NCI-H1694 (cell line): ENCODE results near the gene BTK.

Experiments
- DNase-seq: peaks from one replicate; lab custom pipeline; 2025; lab: John Stamatoyannopoulos, UW

The BTK gene

GRCh38 chrX:101385795-101386541 lies at the start of gene BTK:
BTK (minus strand) TSS chrX:101386191; CDS start chrX:101375284, 10,907 bp downstream.
- DNase-seq = no peak

- DNase-seq = no peak
Measured at GRCh38 chrX:101430457-101431078, 44.6 kb upstream of the BTK start.

DNA sequence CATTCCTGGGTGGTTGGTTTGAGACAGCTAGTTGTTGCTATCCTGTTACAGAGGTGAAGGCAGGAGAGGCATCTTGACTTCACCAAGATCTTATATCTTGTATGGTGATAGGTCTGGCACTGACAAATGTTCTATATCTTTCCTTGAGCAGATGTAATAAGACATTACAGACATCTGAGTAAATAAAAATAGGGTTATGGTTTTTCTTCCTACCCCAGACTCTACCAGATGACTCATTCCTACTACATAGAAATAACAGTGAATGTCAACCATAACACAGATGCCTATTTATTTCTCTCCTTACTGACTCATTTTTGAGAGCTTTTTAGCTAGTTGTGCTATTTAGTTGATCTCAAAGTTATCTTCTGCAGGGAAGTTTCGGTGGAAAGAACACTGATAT lies 43.9 kb upstream of the BTK start:
- no peak for DNase-seq

- DNase-seq = no peak
Measured at GRCh38 chrX:101427954-101428353, 42.0 kb upstream of the BTK start.

- DNase-seq = no peak
Measured at GRCh38 chrX:101419489-101419888, 33.5 kb upstream of the BTK start.

DNA sequence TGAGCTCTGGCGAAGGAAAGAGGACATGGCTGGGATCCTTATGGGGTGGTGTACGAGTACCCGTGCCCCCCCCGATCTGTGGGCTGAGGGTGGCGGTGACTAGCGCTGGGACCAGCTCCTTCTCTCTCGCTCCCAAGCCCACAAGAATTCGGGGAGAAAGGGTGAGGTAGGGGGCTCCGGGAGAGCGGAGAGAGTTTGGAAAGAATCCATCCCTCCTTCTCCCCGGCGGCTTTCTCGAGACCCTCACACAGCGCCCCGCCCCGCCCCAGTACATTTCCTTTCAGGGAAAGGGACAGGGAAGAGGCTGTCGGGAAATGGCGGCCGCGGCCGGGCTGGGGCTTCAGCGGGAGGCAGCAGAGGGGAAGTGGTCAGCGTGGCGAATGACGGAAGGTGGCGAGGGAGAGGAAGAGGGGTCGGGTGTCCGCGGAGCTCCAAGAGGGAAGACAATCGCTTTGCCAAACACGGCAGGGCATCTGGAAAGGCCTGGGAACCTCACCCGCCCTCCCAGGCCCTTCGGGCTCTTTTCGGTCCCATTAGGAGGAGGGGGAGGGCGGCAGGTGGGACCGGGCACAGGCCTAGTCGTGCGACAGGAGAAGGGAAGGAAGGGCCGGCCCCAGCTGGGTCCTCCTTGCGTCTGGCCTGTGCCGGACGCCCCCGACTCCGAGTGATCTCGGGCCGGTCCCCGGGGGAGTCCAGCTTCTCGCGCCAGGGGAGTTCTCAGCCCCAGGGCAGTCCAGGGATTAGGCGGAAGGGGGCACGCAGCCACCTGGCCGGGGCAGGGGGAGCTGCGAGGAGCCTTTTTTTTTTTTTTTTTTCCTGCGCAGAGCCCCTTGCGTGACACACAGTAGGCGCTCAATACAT lies 32.2 kb upstream of the BTK start:
- peak; percentile 14 for DNase-seq

DNA sequence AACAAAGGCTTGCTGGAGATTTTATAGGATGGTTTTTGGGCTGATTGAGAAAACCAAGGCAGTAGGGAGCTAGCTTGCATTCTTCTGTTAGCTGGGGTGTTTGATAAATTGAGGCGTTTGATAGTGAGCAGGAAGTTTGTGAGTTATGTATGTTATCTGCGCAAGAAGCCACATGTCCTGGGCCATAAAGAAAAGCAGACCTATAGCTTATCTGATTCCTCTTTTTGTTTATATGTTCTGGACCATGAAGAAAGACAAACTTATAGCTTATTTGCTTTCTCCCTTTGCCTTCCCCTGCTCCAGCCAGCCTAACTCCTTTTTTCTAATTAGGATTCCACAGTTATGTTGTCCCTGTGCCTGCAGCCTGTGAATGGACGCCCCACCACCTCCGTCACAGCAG lies 31.2 kb upstream of the BTK start:
- DNase-seq = no peak

DNA sequence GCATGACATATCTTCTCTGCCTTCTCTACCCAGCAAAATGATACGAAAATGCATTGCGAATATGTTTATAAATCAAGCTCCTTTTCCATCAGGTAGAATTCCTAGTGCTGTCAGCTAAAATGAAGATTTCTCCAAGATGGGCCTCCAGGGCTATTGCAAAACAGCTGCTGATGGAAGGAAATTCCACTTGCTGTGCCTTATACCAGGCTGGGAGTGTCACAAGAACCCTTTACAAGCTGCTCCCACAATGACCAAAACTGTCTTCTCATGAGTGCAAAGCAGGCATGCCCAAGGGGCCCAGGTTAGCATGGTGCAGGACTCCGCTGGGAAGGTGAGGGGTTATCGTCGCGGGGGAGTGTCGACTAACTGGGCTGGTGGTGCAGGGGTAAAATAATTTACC lies 30.7 kb upstream of the BTK start:
- DNase-seq = no peak

DNA sequence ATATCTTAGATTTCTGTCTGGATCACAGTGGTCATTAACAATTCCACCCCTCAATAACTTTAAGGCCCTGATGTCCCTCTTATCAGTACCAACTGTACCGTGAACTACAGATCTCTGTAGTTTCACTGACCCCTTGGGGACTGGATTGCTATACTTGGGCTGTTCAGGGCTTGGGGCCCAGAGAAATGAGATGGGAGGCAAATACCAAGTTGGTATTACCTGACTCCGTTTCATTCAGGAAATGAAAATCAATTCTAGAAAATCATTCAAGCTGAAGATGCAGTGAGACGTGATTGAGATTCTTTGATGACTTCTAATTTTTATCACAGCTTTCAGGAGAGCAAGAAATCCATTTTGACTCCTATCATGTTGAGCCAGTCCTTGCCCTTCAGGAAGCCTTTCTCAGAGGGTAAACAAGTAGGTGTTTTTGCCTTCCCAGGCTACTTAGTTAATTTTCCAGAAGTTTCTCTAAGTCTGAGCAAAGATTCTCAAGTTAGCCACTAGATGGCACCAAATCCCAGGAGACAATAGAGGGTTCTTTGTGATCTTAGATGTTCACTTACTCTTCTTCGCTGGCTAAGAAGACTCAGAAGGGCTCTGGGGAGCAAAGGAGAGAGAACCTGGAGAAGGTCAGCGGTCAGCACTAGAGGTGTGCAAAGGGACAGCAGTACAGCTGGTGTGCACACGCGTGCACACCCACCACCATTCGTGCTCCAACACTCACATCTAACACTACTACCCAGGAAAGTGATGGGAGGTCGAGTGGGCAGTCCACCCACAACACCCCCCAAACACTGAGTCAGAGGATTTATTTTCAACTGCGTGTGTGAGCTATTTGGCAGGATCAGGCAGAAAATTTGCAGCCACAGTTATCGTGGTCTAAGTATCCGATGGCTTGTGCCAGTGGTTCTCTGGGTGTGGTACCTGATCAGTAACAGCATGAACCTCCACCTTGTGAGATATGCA lies 29.5 kb upstream of the BTK start:
- DNase-seq = peak; percentile 46

DNA sequence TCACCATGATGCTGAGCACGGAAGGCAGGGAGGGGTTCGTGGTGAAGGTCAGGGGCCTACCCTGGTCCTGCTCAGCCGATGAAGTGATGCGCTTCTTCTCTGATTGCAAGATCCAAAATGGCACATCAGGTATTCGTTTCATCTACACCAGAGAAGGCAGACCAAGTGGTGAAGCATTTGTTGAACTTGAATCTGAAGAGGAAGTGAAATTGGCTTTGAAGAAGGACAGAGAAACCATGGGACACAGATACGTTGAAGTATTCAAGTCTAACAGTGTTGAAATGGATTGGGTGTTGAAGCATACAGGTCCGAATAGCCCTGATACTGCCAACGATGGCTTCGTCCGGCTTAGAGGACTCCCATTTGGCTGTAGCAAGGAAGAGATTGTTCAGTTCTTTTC lies 26.0 kb upstream of the BTK start:
- DNase-seq = no peak

DNA sequence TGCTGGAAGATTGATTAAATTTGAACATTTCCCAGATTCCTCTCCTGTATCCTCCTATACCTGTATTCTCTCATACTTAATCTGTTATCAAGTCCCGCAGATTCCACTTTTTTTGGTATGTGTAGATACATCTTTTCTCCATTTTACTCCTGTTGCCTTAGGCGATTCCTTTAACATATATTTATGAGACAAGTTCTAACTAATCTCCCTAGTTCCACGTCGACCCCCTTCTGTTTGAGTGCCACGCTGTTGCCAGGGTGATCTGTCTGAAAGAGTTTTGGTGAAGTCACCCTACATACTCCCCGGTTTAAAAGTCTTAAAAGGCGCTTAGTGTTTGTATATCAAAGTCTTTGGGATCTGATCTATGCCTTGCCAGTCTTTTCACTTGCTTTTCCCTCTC lies 24.5 kb upstream of the BTK start:
- no peak for DNase-seq

- no peak for DNase-seq
Measured at GRCh38 chrX:101409043-101409442, 23.1 kb upstream of the BTK start.

- DNase-seq = no peak
Measured at GRCh38 chrX:101408532-101408841, 22.5 kb upstream of the BTK start.

- DNase-seq = peak; percentile 98
Measured at GRCh38 chrX:101407748-101408531, 21.9 kb upstream of the BTK start, which contains the start of the genes GLA and HNRNPH2. GLA (minus strand) TSS chrX:101407925; CDS start chrX:101407903, 22 bp downstream. HNRNPH2 (plus strand) TSS chrX:101408222; CDS start chrX:101411989, 3,767 bp downstream.

GRCh38 chrX:101407167-101407747 lies 21.3 kb upstream of the BTK start:
- DNase-seq = no peak

- DNase-seq = no peak
Measured at GRCh38 chrX:101399825-101400224, 13.8 kb upstream of the BTK start.

GRCh38 chrX:101398694-101399093 lies 12.7 kb upstream of the BTK start:
- DNase-seq = no peak

GRCh38 chrX:101397779-101398178 lies 11.8 kb upstream of the BTK start:
- DNase-seq = no peak

DNA sequence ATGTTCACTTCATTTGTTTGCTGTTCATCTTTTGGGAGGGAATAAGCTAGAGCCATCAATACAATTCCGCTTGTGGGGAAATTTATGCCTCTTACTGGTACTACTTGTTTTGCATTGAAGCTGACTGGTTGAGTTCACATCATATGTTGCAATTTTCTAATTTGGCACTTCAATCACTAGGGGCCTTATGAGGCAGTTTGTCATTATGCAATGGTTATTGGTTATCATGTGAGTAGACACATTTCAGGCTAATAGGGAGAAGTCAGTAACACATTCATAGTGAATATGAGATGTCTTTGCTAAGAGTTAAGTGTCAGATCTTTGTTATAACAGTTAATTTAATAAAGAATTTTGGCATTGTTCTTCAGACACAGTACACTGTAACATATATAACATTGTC lies 9.8 kb upstream of the BTK start:
- DNase-seq = no peak

DNA sequence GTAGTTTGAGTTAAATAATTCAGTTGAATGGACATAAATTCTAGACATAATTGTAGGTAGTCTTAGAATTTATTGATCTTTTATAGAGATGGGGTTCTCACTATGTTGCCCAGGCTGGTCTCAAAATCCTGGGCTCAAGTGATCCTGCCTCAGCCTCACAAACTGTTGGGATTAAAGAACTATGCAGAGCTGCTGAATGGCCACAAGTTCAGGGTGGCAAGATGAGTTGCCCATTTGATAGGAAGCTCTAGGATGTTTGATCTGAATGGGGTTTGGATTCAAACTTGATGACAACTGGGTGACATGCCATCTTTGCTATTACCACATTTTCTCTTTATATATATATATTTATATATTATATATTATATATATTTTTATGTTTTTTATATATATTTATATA lies 8.4 kb upstream of the BTK start:
- DNase-seq = no peak
